Ammon's horn (tissue), 1 donor: ENCODE measurements around the gene ASB8.
A peak's percentile ranks its signal among the peaks of the same experiment; 100 is the strongest.

ENCODE experiments used
- DNase-seq: peaks from one replicate; pipeline ENCODE4 v3.0.0-alpha.2; 2016; ENCODE audit warnings: low spot score

The ASB8 gene

GRCh38 chr12:48105867-48106680 lies 51.2 kb downstream of the ASB8 start, which contains the start of gene SENP1:
TSS of gene SENP1 (minus strand) at chr12:48106079. CDS start at chr12:48101472, 4,607 bp downstream.
- peak; percentile 88 for DNase-seq

GRCh38 chr12:48105321-48105866 lies 51.9 kb downstream of the ASB8 start:
- no peak for DNase-seq

GRCh38 chr12:48104531-48104930 lies 52.8 kb downstream of the ASB8 start:
- no peak for DNase-seq
